Erythroblast (primary cell): ENCODE results near the gene ECD.
"Not testable (repeated sequence)": the region's sequence is repeated elsewhere in the genome, so short reads cannot be mapped to it uniquely, and the experiment has no call there.

ENCODE experiments used
- DNase-seq, 2 experiments: peaks; one replicate each; lab custom pipeline; 2025; lab: John Stamatoyannopoulos, UW
- GATA1 ChIP-seq: IDR thresholded peaks from 2 replicates; pipeline ENCODE4 v1.6.1; 2011; ENCODE audit warnings: low read depth, mild to moderate bottlenecking, control low read depth, low read length, moderate library complexity
- POLR2A ChIP-seq: IDR thresholded peaks from 2 replicates; pipeline ENCODE4 v1.6.1; 2011; ENCODE audit warnings: mild to moderate bottlenecking, low read length

ECD gene

DNA sequence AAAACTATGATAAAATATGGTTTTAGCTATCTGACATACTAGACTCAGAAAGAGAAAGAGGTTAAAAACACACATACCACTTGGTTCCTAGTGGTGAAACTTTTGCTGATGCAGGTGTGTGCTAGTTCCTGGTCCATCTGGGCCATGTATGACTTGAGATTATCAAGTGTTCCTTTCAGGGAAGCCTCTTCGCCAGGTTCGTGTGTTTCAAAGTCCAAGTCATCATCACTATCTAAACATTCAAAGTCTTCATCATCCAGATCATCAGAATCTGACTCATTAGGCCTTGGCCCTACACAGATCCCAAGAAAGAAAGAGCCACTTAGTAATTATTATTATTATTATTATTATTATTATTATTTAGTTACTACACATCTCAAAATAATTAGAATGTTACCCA lies 31.2 kb downstream of the ECD start:
- TF ChIP-seq GATA1: no peak
- TF ChIP-seq POLR2A: no peak
- peak in 1 of 2 experiments; percentile 5 for DNase-seq

DNA sequence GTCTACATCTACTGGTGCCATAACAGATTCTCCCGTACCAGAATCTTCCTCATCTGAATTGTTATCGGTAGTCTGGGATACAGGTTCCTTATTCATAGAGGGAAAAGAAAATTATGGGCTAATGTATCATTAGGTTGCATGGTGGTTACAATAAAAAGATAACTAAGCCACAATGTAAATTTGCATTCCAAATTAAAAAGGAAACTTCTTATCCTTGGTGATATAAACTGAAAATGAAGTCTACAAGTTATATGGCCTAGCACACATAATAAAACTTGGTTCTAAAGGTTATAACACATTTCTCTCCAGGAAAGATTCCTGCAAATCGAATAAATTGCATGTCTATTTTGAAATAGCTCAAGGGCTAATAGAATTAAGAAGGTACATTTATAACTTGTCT lies 33.1 kb downstream of the ECD start:
- no peak for DNase-seq
- TF ChIP-seq POLR2A: no peak
- TF ChIP-seq GATA1: no peak

DNA sequence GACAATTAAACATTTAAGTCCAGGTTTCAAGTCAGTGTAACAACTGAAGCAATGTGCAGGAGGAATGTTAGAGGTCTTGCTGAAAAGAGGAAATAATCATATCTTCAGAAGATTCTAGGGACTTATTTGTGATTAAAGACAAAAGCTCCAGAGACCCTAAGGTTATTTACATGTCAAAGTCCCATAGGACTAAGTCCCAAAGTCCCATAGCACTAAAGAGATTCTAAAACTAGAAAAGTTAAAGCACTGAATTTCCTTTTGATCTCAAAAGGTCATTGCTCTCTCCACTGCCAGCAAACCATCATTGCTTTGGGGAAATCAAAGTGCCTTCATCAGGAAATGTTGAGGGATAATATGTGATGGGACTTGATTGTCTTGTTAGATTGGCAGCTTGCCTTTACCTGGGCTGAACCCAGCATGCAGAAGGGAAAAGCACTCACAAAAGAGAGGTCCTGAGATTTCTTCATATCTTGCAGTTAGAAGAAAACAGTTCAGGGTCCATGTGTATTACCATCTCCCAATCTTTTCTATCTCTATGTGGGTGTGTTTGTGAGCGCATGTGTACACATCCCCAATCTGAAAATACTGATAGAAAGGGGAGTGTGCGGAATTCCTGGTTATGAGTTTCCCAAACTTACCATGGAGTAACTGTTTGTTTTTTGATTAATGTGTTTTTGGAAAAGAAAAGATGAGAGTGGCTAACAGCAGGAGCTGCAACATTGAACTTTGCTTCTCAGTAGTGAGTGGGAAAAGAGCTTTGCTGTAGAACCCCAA lies 35.7 kb downstream of the ECD start:
- no peak for DNase-seq
- TF ChIP-seq GATA1 (no peak), POLR2A (no peak)

DNA sequence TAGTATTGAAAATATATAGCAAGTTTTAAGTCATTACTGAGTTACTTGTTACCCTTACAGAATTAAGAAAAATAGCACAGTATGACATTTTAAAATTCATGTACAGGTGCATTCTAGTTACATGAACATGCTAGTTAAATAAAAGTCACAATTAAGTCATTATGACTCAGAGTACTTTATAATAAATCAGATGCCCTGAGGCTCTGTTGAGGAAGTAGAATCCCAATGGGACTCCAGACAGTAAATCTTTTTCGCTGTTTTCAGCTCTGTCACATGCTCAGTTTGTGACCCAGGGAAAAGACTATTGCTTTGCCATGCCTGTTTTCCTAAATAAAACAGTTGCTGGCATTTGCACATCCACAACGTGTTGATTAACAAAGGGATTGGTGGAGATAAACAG lies 36.5 kb downstream of the ECD start:
- TF ChIP-seq POLR2A (no peak), GATA1 (no peak)
- DNase-seq: no peak

DNA sequence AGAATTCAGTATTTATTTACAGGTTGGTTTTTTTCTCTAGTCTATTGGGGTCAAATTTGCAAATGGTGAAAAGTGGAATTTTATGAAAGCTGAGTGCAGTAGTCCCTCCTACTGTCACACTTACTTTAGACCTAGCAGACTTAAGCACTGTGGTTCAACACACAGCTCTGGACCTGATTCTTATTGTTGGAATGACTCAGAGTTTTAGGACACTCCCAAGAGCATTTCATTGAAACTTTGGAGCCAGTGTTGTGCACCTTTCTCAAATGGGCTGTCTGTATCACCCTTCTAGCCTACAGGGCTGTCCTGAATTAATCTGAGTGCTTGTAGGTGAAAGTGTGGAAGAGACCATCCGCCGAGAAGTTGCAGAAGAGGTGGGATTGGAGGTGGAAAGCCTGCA lies 41.5 kb downstream of the ECD start:
- no peak for DNase-seq
- TF ChIP-seq GATA1 (no peak), POLR2A (no peak)

DNA sequence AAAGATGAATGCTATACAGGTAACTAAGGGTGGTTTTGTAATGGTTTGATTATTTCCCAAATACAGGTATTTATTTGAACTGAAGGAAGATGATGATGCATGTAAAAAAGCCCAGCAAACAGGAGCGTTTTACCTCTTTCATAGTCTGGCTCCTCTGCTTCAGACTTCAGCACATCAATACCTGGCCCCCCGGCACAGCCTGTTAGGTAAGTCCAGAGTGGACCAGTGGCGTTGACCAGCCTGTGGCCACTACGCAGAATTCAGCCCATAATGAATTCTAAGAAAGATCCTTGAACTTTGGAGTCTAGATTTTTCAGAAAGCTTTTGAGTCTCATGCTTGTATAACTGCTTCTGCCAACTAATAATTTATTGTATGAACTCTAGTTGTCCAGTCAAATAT lies 47.9 kb downstream of the ECD start:
- no peak for DNase-seq
- TF ChIP-seq POLR2A (no peak), GATA1 (no peak)

DNA sequence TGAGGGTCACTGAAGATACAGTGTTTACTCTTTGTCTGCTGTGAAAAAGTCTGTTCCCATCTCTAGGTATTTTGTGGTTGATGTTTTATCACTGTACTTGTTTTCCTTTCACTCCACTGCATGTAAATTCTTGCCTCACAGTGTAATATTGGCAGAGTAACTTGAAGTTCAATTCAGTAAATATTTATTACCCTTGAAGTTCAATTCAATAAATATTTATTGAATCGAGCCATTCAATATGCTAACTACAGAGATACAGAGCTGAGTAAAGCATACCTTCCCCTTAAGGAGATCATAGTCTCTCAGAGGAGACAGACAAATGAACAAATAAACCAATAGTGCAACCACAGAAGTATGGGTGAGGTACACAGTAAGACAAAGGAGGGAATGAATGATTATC lies 48.4 kb downstream of the ECD start:
- TF ChIP-seq POLR2A (no peak), GATA1 (no peak)

DNA sequence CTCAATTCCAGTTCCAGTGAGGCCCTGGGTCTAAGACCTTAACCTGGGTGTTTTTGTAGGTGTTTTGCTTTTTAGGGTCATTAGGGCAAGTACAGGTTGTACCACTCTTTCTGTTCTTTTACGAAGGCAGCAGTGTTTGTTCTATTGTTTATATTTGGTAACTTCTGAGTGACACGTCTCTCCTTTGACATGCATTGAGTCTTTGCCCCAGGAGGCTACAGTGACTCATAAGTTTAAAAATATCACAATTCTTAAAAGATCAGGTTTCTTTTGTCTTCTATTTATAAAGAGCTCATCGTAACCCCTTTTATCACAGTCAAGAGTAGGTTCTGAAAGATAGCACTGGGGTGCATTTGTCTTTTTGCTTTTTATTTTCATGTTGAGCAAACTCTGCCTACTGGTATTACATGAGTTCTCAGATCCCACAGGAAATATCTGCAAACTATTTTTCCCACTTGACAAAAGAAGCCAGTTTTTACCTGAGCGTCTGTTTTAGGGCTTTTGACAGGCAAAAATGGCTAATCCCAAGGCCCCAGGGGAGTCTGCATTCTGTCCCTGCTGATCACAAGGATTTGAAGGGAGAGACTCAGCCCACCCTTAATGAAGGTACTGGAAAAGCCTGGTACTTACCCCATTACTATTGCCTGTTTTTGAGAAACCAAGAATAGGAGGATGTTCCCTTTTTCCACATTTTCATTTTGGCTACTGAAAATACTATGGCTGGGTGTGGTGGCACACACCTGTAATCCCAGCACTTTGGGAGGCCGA lies 49.6 kb downstream of the ECD start:
- no peak for DNase-seq
- TF ChIP-seq POLR2A (no peak), GATA1 (no peak)

More for the DNA sequence above, 48.4 kb downstream of the ECD start:
- no peak for DNase-seq

DNA sequence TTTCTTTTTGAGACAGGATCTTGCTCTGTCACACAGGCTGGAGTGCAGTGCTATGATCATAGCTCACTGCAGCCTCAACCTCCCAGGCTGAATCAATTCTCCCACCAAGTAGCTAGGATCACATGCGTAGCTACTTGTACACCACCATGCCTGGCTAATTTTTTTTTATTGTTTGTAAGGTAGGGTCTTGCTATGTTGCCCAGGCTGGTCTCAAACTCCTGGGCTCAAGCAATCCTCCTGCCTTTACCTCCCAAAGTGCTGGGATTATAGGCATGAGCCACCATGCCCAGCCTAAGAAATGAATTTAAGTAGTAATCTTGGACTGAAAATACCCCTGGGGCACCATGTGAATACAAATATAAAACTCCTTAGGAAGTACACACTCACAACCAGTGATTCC lies 51.8 kb downstream of the ECD start:
- TF ChIP-seq GATA1: no peak
- TF ChIP-seq POLR2A: no peak
- no peak for DNase-seq

DNA sequence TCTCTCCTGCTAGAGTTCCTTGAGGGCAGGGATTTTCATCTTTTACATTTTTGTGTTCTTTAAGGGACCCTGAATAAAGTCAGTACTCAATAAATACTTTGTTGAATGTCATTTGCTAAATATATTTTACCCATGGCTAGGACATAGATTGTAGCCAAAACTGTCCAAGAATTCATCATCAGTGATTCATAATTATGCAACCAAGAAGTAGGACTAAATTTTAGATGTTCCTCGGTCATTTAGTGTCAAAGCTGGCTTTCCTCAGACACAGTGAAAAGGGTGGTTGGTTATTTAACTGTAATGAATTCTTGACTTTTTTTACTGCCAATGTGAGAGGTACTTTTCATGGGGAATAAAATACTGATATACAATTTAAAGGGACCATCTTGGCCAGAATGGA lies 54.3 kb downstream of the ECD start:
- no peak for DNase-seq
- TF ChIP-seq POLR2A (no peak), GATA1 (no peak)

DNA sequence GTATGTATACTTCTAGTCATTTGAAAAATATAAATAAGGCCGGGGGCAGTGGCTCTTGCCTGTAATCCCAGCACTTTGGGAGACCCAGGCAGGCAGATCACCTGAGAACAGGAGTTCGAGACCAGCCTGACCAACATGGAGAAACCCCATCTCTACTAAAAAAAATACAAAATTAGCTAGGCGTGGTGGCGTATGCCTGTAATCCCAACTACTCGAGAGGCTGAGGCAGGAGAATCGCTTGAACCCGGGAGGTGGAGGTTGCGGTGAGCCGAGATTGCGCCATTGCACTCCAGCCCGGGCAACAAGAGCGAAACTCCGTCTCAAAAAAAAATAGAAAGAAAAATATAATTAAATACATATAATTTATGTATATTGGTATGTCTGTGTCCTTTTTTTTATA lies 55.8 kb downstream of the ECD start:
- not testable (repeated sequence) for DNase-seq

DNA sequence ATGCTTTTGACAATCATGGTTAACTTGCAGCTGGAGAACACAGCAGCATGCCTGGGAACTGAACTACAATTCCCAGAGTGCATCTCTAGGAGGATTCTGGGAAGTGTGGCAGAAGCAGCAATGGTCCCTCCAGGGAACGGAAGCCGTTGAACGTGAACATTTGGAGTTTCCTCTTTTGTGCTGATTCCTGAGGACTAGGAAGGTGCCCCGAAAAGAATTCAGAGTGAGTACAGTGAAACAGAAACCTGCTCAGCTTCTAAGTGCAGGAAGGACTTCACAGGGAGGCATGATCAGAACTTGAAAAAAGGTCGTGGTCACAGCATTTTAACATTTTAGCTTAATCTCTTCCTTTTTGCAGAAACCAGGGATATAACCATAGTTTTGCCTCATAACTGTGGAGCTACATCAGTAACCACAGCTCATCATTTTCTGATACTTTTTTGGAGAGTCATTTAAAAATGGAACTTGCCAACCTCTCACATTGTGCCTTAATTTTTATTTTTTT lies 57.4 kb downstream of the ECD start, which contains the start of gene NUDT13:
NUDT13 (plus strand) TSS at position 111 of the 505 bp plus-strand sequence. CDS start 3,911 bp downstream, outside the sequence.
- peak; percentile 65 to 66 for DNase-seq
- no peak for TF ChIP-seq POLR2A
- TF ChIP-seq GATA1: no peak

DNA sequence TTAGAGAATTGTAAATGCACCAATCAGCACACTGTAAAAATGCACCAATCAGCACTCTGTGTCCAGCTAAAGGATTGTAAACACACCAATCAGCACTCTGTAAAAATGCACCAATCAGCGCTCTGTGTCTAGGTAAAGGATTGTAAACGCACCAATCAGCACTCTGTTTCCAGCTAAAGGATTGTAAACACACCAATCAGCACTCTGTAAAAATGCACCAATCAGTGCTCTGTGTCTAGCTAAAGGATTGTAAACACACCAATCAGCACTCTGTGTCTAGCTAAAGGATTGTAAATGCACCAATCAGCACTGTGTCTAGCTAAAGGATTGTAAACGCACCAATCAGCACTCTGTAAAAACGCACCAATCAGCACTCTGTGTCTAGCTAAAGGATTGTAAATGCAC lies 58.6 kb downstream of the ECD start:
- DNase-seq: not testable (repeated sequence)

DNA sequence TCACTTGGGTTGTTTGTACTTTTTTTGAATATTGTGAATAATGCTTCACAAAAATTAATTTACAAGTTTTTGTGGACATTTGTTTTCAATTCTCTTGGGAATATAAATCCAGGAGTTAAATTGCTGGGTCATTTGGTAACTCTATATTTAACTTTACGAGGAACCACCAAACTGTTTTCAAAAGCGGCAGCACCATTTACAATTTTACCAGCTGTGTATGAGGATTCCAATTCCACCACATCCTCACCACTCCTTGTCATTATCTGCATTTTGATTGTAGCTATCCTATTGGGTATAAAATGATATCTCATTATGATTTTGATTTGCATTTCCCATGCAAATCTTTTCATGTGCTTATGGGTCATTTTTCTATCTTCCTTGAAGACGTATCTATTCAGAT lies 61.5 kb downstream of the ECD start:
- DNase-seq: no peak
- TF ChIP-seq GATA1: no peak
